ENCODE results near the gene GARNL3.

DNA sequence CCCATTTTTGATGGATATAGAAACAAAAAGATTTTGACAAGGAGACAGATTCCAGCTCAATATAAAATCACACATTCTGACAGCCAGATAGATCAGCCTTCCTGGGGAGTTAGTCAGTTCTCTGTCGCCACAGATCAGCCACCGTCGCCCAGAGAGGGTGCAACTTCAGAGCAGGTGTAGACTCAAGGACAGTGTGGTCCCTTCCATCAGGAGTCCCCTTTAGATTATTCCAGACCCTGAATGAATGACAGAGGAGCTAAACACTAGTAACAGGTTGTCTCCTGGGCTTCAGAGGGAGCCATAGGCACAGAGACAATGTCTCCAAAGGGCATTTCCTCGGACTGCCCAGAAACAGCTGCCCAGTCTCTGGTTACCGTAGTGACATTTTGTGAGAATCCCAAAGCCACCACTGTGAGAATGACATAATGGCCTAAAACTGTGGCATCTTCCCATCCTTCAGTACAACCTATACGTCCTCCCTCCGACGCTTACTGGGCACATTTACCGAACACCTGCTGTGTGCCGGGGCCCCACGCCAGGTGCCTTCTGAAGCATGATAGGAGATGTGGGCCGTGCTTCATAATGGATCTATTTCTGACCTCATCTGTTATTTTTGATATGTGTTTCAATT is 85.0 kb downstream of the GARNL3 start:
- TF ChIP-seq POLR2A (IDR thresholded peaks at IDR 0.05; ENCODE audit: low read depth, low read length) (no peak), POLR2AphosphoS5 (IDR thresholded peaks at IDR 0.05; ENCODE audit: low read depth, low read length) (no peak)

All from GM12891 (cell line).